CD4-positive, CD25-positive, alpha-beta regulatory T cell (primary cell): ENCODE data around the gene ITGA4. TPM values are rescaled to one million over a fixed set of nuclear protein-coding genes. Genes with fewer than 3 reads are reported as not detected.

ENCODE experiments used
- ATAC-seq, 2 donors: fragments of 150-1000 bp; cut with Tn5 transposase; one replicate each; pipeline ENCODE4 v1.10.0; 2021; ENCODE audit warnings: low read depth in 2 of 2, moderate number of reproducible peaks in 2 of 2, moderate library complexity in 1 of 2
- DNase-seq, 3 donors: peaks; one replicate each; pipeline versions ENCODE4 v3.0.0 to v3.0.0-alpha.2; 2012 to 2022; ENCODE audit warnings: mixed read lengths in 1 of 3
- H3K27ac ChIP-seq: one replicate; pipeline ENCODE4 v1.7.0; 2013; ENCODE audit warnings: mild to moderate bottlenecking, low read length; ENCODE audit not compliant: insufficient read depth, poor library complexity, severe bottlenecking
- H3K27me3 ChIP-seq: one replicate; pipeline ENCODE4 v1.7.0; 2013; ENCODE audit warnings: low read length; ENCODE audit not compliant: control insufficient read depth, insufficient read depth
- H3K36me3 ChIP-seq: one replicate; pipeline ENCODE4 v1.7.0; 2013; ENCODE audit warnings: mild to moderate bottlenecking, low read length, moderate library complexity; ENCODE audit not compliant: control insufficient read depth, insufficient read depth
- H3K4me1 ChIP-seq: 2 replicates; pipeline ENCODE4 v1.7.0; 2013; ENCODE audit warnings: mild to moderate bottlenecking, low read length; ENCODE audit not compliant: insufficient read depth, control insufficient read depth, poor library complexity, severe bottlenecking
- H3K4me3 ChIP-seq: one replicate; pipeline ENCODE4 v1.7.0; 2013; ENCODE audit warnings: low read depth, mild to moderate bottlenecking, low read length, moderate library complexity
- H3K9me3 ChIP-seq, 2 experiments: 1 replicate in 1 of 2; 2 replicates in 1 of 2; pipeline ENCODE4 v1.7.0; 2013; ENCODE audit warnings: low read length in 2 of 2, mild to moderate bottlenecking in 1 of 2, moderate library complexity in 1 of 2; ENCODE audit not compliant: control insufficient read depth in 2 of 2
- H3K27ac Mint-ChIP-seq, 3 donors: one replicate each; pipeline ENCODE4 v1.8.0; 2020 to 2022; ENCODE audit warnings: mild to moderate bottlenecking in 3 of 3, mixed read lengths in 3 of 3, moderate library complexity in 2 of 3
- H3K27me3 Mint-ChIP-seq: one replicate; pipeline ENCODE4 v1.8.0; 2022; ENCODE audit warnings: mild to moderate bottlenecking, mixed read lengths
- H3K36me3 Mint-ChIP-seq: one replicate; pipeline ENCODE4 v1.8.0; 2020; ENCODE audit warnings: mixed read lengths
- H3K4me1 Mint-ChIP-seq, 4 donors: one replicate each; pipeline ENCODE4 v1.8.0; 2020 to 2022; ENCODE audit warnings: mixed read lengths in 4 of 4, mild to moderate bottlenecking in 1 of 4
- H3K4me3 Mint-ChIP-seq, 4 donors: one replicate each; pipeline ENCODE4 v1.8.0; 2020 to 2022; ENCODE audit warnings: mild to moderate bottlenecking in 4 of 4, mixed read lengths in 4 of 4, moderate library complexity in 3 of 4
- H3K9me3 Mint-ChIP-seq, 7 donors: one replicate each; pipeline ENCODE4 v1.8.0; 2020 to 2022; ENCODE audit warnings: mixed read lengths in 7 of 7, mild to moderate bottlenecking in 3 of 7, moderate library complexity in 2 of 7
- polyA plus RNA-seq, 4 donors: library from polyadenylated mRNA; unstranded; fragments of 300-500 nt; fragmentation: Illumina TruSeq; gene quantifications; one replicate each; pipeline ENCODE4 v1.2.3, GENCODE V29; 2021
- total RNA-seq: library from RNA; stranded (reverse); gene quantifications from one replicate; pipeline ENCODE4 v1.2.3, GENCODE V29; 2022

Gene ITGA4
- total and polyA plus RNA-seq, 5 donors from 2014 or later, result 18.8 to 86.0 (median 56.7) TPM

GRCh38 chr2:181483876-181484275, 26.7 kb downstream of the ITGA4 start:
- Histone ChIP-seq H3K4me3 (no peak overlapping the region), H3K27ac (no peak overlapping the region), H3K9me3 (no peaks in the 10 kb centered on the region), H3K27me3 (no peaks in the 10 kb centered on the region), H3K4me1 (no peaks in the 10 kb centered on the region), H3K36me3 (peaks cover 71% of the 10 kb centered on the region)
- H3K4me3 Mint-ChIP-seq, result no peak overlapping the region
- DNase-seq (no peak), ATAC-seq (no peak)
- peaks cover 0 to 14% (median 2%) of the 10 kb centered on the region in 4 donors for H3K4me1 Mint-ChIP-seq
- no peaks in the 10 kb centered on the region for H3K27me3 Mint-ChIP-seq
- no peak overlapping the region for H3K27ac Mint-ChIP-seq
- H3K9me3 Mint-ChIP-seq, result no peaks in the 10 kb centered on the region
- peaks cover 38% of the 10 kb centered on the region for H3K36me3 Mint-ChIP-seq

GRCh38 chr2:181484851-181485637, 27.9 kb downstream of the ITGA4 start:
- Mint-ChIP-seq H3K27me3 (no peaks in the 10 kb centered on the region), H3K4me1 (peaks cover 0 to 14% (median 2%) of the 10 kb centered on the region in 4 donors), H3K27ac (peak overlapping the region in 1 of 3 donors; percentile 40), H3K9me3 (no peaks in the 10 kb centered on the region), H3K36me3 (peaks cover 46% of the 10 kb centered on the region), H3K4me3 (no peak overlapping the region)
- ATAC-seq (no peak), DNase-seq (no peak)
- Histone ChIP-seq H3K9me3 (no peaks in the 10 kb centered on the region), H3K27me3 (no peaks in the 10 kb centered on the region), H3K4me1 (no peaks in the 10 kb centered on the region), H3K27ac (no peak overlapping the region), H3K36me3 (peaks cover 70% of the 10 kb centered on the region), H3K4me3 (no peak overlapping the region)

GRCh38 chr2:181485638-181485946, 28.4 kb downstream of the ITGA4 start:
- no peak overlapping the region for H3K4me3 ChIP-seq
- H3K27ac ChIP-seq, result no peak overlapping the region
- H3K36me3 Mint-ChIP-seq, result peaks cover 46% of the 10 kb centered on the region
- ATAC-seq (no peak), DNase-seq (no peak)
- no peaks in the 10 kb centered on the region for H3K27me3 Mint-ChIP-seq
- no peaks in the 10 kb centered on the region for H3K27me3 ChIP-seq
- no peaks in the 10 kb centered on the region for H3K4me1 ChIP-seq
- peaks cover 0 to 14% (median 2%) of the 10 kb centered on the region in 4 donors for H3K4me1 Mint-ChIP-seq
- no peaks in the 10 kb centered on the region for H3K9me3 Mint-ChIP-seq
- peaks cover 65% of the 10 kb centered on the region for H3K36me3 ChIP-seq
- no peaks in the 10 kb centered on the region for H3K9me3 ChIP-seq
- H3K4me3 Mint-ChIP-seq, result no peak overlapping the region
- H3K27ac Mint-ChIP-seq, result no peak overlapping the region

GRCh38 chr2:181499231-181499630, 42.0 kb downstream of the ITGA4 start:
- Mint-ChIP-seq H3K27me3 (no peaks in the 10 kb centered on the region), H3K4me3 (no peak overlapping the region)

GRCh38 chr2:181500201-181500600, 43.0 kb downstream of the ITGA4 start:
- no peaks in the 10 kb centered on the region for H3K9me3 Mint-ChIP-seq
- H3K27me3 ChIP-seq, result no peaks in the 10 kb centered on the region
- H3K27ac ChIP-seq, result no peak overlapping the region
- no peak overlapping the region for H3K27ac Mint-ChIP-seq
- H3K4me3 Mint-ChIP-seq, result no peak overlapping the region
- peaks cover 46% of the 10 kb centered on the region for H3K36me3 ChIP-seq
- ATAC-seq, result no peak
- no peaks in the 10 kb centered on the region for H3K4me1 ChIP-seq
- no peaks in the 10 kb centered on the region for H3K27me3 Mint-ChIP-seq
- H3K4me1 Mint-ChIP-seq, result no peaks in the 10 kb centered on the region
- peaks cover 35% of the 10 kb centered on the region for H3K36me3 Mint-ChIP-seq
- no peak for DNase-seq
- H3K9me3 ChIP-seq, result no peaks in the 10 kb centered on the region
- no peak overlapping the region for H3K4me3 ChIP-seq

More at GRCh38 chr2:181499231-181499630, 42.0 kb downstream of the ITGA4 start:
- no peaks in the 10 kb centered on the region for H3K9me3 ChIP-seq
- H3K9me3 Mint-ChIP-seq, result no peaks in the 10 kb centered on the region
- no peak overlapping the region for H3K27ac ChIP-seq
- H3K27me3 ChIP-seq, result no peaks in the 10 kb centered on the region
- H3K4me3 ChIP-seq, result no peak overlapping the region
- no peaks in the 10 kb centered on the region for H3K4me1 Mint-ChIP-seq
- H3K36me3 ChIP-seq, result peaks cover 49% of the 10 kb centered on the region
- ATAC-seq (no peak), DNase-seq (no peak)
- H3K27ac Mint-ChIP-seq, result no peak overlapping the region
- peaks cover 35% of the 10 kb centered on the region for H3K36me3 Mint-ChIP-seq
- H3K4me1 ChIP-seq, result no peaks in the 10 kb centered on the region

GRCh38 chr2:181515719-181516118, 58.5 kb downstream of the ITGA4 start:
- H3K4me1 Mint-ChIP-seq, result peaks cover 12 to 37% (median 20%) of the 10 kb centered on the region in 4 donors
- no peaks in the 10 kb centered on the region for H3K27me3 Mint-ChIP-seq
- no peak overlapping the region for H3K4me3 ChIP-seq
- no peak overlapping the region for H3K27ac Mint-ChIP-seq
- ATAC-seq (no peak), DNase-seq (no peak)
- peaks cover 49% of the 10 kb centered on the region for H3K36me3 ChIP-seq
- no peaks in the 10 kb centered on the region for H3K27me3 ChIP-seq
- H3K27ac ChIP-seq, result no peak overlapping the region
- no peak overlapping the region for H3K4me3 Mint-ChIP-seq
- H3K36me3 Mint-ChIP-seq, result peaks cover 61% of the 10 kb centered on the region
- H3K9me3 Mint-ChIP-seq, result peaks cover 0 to 2% (median 0%) of the 10 kb centered on the region in 7 donors
- no peaks in the 10 kb centered on the region for H3K9me3 ChIP-seq
- H3K4me1 ChIP-seq, result peaks cover 5% of the 10 kb centered on the region

- Mint-ChIP-seq H3K27me3 (no peaks in the 10 kb centered on the region), H3K36me3 (peaks cover 52% of the 10 kb centered on the region), H3K4me1 (peaks cover 10 to 37% (median 19%) of the 10 kb centered on the region in 4 donors), H3K4me3 (no peak overlapping the region), H3K27ac (peak overlapping the region in 1 of 3 donors; percentile 18), H3K9me3 (peaks cover 0 to under 1% (median 0%) of the 10 kb centered on the region in 7 donors)
- H3K36me3 ChIP-seq, result peaks cover 44% of the 10 kb centered on the region
- no peak overlapping the region for H3K4me3 ChIP-seq
- peaks cover 5% of the 10 kb centered on the region for H3K4me1 ChIP-seq
- H3K9me3 ChIP-seq, result no peaks in the 10 kb centered on the region
- no peak for DNase-seq
- H3K27me3 ChIP-seq, result no peaks in the 10 kb centered on the region
- H3K27ac ChIP-seq, result no peak overlapping the region
- no peak for ATAC-seq
Observed at GRCh38 chr2:181516992-181517391, 59.8 kb downstream of the ITGA4 start.
